ENCODE measurements around the gene OR6S1.
"Not testable (repeated sequence)": the region's sequence is repeated elsewhere in the genome, so short reads cannot be mapped to it uniquely, and the experiment has no call there.

OR6S1 gene

DNA sequence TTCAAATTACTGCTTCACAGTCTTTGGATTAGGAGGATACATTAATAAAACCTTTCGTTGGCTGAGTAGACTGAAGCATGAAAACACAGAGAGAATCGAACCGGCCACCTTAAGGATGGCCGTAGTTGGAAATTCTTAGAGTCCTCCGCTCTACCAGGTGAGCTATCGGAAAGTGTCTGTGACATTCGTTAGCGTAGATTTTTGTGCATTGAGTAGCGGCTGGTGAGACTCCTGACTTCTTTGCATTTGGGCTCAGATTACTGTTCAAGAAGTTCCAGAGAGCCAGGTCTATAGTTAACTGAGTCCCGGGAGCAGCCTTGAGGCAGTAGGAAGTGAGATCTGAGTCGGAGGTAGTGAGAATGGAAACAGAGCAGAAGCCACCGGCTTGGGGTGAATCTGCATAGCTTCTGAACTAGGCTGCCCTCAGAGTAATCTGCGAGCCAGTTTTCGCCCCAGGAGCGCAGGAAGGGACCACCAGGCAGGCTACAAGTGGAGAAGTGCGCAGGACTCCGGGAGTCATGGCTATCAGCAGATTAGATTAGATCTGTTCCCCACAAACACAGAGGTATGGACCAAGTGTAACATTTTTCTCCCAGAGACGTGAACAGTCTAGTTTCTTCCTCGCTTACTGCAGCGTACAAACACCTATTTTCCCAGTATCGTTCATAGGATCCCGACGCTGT, 11.0 kb downstream of the OR6S1 start:
- DNase-seq = peak; percentile 79

GRCh38 chr14:20628063-20628854, 13.2 kb downstream of the OR6S1 start:
- DNase-seq = no peak

DNA sequence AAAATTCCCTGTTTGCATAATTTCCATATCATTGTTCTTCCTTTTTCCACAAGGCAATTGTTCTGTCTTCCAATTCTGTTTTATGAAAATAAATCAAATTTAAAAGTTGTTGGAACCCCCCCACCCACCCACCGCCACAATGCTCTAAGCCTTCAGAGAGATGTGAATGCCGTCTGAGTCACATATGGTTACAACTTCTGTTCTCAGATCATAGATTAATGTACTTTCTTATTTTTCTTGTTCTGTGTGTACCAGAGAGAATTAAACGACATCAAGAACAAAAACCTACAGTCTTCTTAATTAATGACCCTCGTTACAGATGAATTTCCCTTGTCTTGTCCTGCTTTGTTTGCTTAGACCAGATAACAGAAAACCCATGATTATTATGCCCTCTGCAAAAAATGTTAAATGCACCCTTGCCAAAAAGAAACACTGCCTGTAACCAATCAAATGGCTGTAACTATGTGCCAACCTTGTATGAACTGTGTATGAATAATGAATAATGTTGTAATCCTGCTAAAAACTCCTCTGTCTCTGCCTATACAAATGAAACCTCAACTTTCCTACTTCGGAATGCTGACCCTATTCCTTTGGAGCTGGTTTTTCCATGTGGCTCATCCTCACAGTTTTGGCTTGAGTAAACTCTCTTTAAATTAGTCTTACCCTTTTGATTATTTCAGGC, 14.0 kb downstream of the OR6S1 start:
- no peak for DNase-seq

GRCh38 chr14:20626274-20626673, 15.2 kb downstream of the OR6S1 start:
- no peak for DNase-seq

GRCh38 chr14:20624495-20625070, 16.9 kb downstream of the OR6S1 start:
- no peak for DNase-seq

GRCh38 chr14:20623798-20624197, 17.7 kb downstream of the OR6S1 start:
- no peak for DNase-seq

DNA sequence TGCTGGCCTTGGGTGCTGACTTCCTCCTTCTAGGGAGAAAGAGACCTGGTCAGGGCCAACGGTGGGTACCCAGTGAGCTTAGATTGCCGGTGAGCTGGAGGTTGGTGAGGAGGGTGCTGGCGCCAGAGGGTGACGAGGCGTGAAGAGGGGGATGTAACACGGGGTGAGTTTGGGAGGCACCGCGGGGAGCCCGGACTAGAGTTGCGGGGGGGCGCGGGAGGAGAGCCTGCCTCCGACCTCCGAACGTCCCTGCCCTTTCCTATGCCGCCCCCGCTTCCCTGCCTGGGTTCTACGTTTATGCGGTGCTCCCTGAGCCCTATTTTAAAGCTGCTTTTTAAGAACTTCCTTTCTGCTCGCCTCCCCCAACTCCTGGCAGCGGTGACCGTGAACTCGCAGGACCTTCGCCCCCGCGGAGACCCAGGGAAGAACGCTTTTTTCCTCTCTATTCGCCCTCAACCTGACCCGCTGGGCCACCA, 18.6 kb downstream of the OR6S1 start:
- no peak for DNase-seq

DNA sequence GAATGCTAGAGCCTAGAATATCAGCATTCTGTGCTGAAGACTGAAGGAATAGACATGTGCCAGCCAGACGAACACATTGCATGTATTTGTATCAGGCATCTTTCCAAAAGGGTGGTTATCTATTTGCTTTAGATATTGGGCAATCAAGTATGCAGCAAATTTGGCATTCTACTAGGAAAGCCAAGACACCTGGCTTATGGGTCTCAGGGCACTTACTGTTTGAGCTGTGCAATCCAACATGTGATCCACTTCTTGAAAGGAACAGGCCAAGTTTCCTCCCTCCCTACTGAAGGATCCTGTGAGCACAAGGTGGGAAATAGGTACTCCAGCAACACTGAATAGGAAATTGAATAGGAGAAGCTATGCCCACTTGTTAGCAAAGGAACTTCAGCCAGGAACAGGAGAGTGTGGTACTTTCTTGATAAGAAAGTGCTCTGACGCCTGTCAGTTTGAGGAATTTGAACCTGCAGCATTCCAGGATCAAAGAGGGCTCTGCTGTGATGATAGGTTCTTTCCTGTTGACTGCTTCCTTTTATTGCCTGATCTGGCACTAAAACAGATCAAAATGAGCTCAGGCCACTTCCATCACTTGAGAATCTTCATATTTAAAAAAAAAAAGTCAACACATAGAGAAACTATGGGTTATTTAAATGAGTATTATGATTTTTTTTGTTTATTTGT, 20.6 kb downstream of the OR6S1 start:
- no peak for DNase-seq

DNA sequence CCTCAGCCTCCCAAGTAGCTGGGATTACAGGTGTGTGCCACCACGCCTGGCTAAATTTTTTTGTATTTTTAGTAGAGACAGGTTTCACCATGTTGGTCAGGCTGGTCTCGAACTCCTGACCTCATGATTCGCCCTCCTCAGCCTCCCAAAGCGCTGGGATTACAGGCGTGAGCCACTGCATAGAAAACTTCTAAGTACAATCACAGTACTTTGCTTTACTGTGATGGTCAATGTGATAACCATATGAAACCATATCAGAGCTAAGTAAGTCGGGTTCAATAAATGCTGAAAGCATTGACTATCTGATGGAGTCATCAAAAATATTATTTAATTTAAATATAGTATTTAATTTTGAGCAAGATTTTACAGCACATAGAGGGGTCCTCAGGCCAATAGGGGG, 21.8 kb downstream of the OR6S1 start:
- DNase-seq = not testable (repeated sequence)

DNA sequence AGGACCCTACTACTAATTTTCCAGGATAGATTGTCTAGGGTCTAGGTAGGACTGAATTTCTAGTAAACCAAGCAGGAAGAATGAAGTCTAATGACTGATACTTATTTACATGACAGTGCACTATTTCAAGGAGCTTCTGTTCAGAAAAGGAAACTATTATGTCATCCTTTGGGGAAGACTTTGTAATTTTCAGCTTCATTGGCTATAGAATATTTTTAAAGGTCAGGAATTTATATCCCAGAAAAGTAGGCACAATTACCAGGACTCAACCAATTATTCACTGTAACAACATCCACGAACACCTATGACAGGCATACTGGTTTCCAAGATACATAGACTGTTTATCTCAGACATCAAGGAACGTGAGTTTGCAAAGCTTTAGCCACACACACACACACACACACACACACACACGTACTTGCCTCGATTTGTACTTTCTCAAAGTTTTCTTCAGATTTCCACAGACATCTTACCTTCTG, 23.2 kb downstream of the OR6S1 start:
- DNase-seq = no peak

DNA sequence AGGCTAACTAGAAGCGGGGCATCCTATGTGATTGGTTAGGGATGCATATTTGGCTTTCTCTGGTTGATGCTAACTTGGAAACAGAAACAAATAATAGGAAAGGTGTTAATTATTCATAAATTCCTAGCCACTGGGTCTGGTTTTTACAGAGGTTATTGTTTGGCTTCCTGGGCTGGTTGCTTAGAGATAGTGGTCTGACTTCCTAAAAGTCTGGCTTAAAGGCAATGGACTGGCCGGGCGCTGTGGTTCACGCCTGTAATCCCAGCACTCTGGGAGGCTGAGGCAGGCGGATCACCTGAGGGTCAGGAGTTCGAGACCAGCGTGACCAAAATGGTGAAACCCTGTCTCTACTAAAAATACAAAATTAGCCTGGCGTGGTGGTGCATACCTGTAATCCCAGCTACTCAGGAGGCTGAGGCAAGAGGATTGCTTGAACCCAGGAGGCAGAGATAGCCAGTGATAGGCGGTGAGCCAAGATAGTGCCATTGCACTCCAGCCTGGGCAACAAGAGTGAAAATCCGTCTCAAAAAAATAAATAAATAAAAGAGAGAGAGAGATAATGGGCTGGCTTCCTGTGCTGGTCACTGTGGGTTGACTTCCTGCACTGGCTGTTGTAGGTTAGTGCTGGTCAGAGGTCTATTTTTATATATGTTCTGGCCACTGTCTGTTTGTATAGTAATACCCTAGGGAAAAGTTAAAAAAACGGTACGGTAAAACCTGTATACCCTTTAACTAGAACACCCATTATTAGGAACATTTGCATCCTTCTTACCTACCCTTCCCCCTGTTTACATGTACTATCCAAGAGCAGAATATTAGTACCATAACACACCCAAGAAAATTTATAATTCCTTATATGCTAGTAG, 24.1 kb downstream of the OR6S1 start:
- DNase-seq = no peak

- DNase-seq = no peak
Measured at GRCh38 chr14:20615996-20616395, 25.5 kb downstream of the OR6S1 start.

GRCh38 chr14:20614038-20614840, 27.3 kb downstream of the OR6S1 start:
- DNase-seq = no peak

DNA sequence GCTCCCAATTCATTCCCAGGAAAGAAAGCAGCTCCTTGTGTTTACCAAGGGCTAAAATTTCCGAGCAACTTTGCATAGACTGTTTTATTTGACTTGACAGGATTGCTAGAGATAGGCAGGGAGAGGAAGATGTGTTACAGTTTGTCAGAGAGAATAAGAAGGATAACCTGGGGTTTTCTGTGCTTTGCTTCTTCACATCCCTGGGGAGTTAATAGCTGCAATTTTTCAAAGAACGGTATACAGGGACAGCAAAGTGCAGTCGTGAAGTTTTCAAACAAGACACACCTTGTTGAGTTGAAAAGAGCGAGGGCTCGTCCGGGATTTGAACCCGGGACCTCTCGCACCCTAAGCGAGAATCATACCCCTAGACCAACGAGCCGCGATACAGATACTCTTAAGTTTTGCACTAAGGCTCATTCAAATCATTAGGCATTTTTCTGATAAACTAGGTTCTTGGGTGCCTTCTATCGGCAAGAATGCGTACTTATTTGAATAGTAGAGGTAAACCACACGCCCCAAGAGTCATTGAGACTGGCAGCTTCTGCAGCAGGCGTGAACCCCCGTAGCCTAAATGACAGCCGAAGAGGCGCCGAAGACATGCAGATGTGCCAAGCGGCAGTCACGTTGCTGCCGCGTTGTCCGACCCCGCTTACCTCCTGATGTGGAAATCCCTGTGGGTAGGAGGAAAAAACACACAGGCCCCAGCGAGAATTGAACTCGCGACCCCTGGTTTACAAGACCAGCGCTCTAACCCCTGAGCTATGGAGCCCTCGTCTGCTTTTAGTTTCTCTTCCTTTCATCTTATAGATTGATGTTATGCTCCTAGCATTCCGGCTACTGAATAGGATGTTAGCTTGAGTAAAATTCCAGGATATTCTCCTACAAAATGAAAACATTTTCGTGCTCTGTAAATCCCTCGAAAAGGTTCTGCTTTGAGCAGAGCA, 28.1 kb downstream of the OR6S1 start:
- peak; percentile 98 for DNase-seq

- DNase-seq = no peak
Measured at GRCh38 chr14:20612403-20612802, 29.1 kb downstream of the OR6S1 start.

- DNase-seq = no peak
Measured at GRCh38 chr14:20611277-20611676, 30.2 kb downstream of the OR6S1 start.

- DNase-seq = peak; percentile 77
Measured at GRCh38 chr14:20610002-20610765, 31.3 kb downstream of the OR6S1 start.

GRCh38 chr14:20609215-20610001, 32.1 kb downstream of the OR6S1 start:
- peak; percentile 91 for DNase-seq
